Ovary (tissue), 3 donors: ENCODE measurements around the gene USP9Y.

Experiments
- EP300 ChIP-seq: sonication (generic); formaldehyde crosslinking; IDR thresholded peaks from one replicate; pipeline ENCODE4 v1.6.1; 2017; ENCODE audit warnings: antibody characterized with exemption
- POLR2A ChIP-seq: fragments of 450-650 bp; IDR thresholded peaks from one replicate; pipeline ENCODE4 v1.6.1; 2017; ENCODE audit warnings: antibody characterized with exemption, mild to moderate bottlenecking, moderate library complexity
- TF ChIP-seq, protein P1 (sequence below), 3 donors: fragments of 450-650 bp in 2 of 3; fragments of 200-600 bp in 1 of 3; IDR thresholded peaks; one replicate each; pipeline versions ENCODE4 v1.5.1 to v1.8.0; 2016 to 2022; ENCODE audit warnings: antibody characterized with exemption in 3 of 3, mild to moderate bottlenecking in 1 of 3
- donor health status: DM: no; HTN: no; CAD: no.

GRCh38 chrY:12808046-12808445 lies 107.0 kb downstream of the USP9Y start:
- TF ChIP-seq, protein P1, sequence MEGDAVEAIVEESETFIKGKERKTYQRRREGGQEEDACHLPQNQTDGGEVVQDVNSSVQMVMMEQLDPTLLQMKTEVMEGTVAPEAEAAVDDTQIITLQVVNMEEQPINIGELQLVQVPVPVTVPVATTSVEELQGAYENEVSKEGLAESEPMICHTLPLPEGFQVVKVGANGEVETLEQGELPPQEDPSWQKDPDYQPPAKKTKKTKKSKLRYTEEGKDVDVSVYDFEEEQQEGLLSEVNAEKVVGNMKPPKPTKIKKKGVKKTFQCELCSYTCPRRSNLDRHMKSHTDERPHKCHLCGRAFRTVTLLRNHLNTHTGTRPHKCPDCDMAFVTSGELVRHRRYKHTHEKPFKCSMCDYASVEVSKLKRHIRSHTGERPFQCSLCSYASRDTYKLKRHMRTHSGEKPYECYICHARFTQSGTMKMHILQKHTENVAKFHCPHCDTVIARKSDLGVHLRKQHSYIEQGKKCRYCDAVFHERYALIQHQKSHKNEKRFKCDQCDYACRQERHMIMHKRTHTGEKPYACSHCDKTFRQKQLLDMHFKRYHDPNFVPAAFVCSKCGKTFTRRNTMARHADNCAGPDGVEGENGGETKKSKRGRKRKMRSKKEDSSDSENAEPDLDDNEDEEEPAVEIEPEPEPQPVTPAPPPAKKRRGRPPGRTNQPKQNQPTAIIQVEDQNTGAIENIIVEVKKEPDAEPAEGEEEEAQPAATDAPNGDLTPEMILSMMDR (IDR thresholded peaks at IDR 0.05), result no peak
- no peak for TF ChIP-seq EP300
- no peak for TF ChIP-seq POLR2A
